Measurements from ENCODE around the gene PSMG4. TPM values are rescaled to one million over a fixed set of nuclear protein-coding genes. Genes with fewer than 3 reads are reported as not detected.

Gene PSMG4
- total and polyA plus RNA-seq, 10 of the 15 experiments (the other 5 are each of a cell fraction or from before 2014, with no cell fraction given), result 7.1 to 62.6 (median 29.8) TPM

GRCh38 chr6:3315841-3316240 lies 57.1 kb downstream of the PSMG4 start:
- no peak for DNase-seq (ENCODE audit: low read depth, low spot score)
- 32% methylated on average over 6 of the region's 8 CpGs for WGBS (ENCODE audit: insufficient coverage, insufficient replicate concordance, low lambda C conversion rate, missing lambda C conversion rate)
- Histone ChIP-seq H3K79me2 (ENCODE audit: control insufficient read depth, insufficient read depth, low read length) (no peaks in the 10 kb centered on the region), H3K27me3 (replicated peaks in 1 of 2; ENCODE audit: control insufficient read depth in 2 of 2, insufficient read depth in 2 of 2, low read length in 1 of 2) (no peaks in the 10 kb centered on the region), H3K27ac (ENCODE audit: control insufficient read depth, insufficient read depth) (no peak overlapping the region), H3K4me3 (no peak overlapping the region), H3K4me1 (ENCODE audit: control insufficient read depth, insufficient read depth, low read length) (peaks cover 9% of the 10 kb centered on the region), H3K36me3 (ENCODE audit: control insufficient read depth in 2 of 2, insufficient read depth in 2 of 2, low read length in 1 of 2) (no peaks in the 10 kb centered on the region), H3K9me3 (replicated peaks; ENCODE audit: control insufficient read depth, insufficient read depth, low read length) (no peaks in the 10 kb centered on the region), H2AFZ (ENCODE audit: control insufficient read depth, low read depth, low read length) (no peak overlapping the region), H4K20me1 (ENCODE audit: control insufficient read depth, insufficient read depth) (no peaks in the 10 kb centered on the region), H3K9ac (ENCODE audit: control insufficient read depth, insufficient read depth, low read length) (no peak overlapping the region), H3K4me2 (ENCODE audit: control insufficient read depth, insufficient read depth) (no peak overlapping the region)
- intact Hi-C loops (cut with micrococcal nuclease; ENCODE audit: unreplicated experiment) (no loop called here), in situ Hi-C loops (cut with MboI) (no loop called here)
- CTCF ChIA-PET, result interaction anchor here (2.0 kb wide), 1 partner anchor 66 kb away, joined by 4 read pairs; no protein-coding TSS in a partner anchor
- SMC1A ChIA-PET (ENCODE audit: uncharacterized antibody, unreplicated experiment), result no interaction called here
- POLR2A ChIA-PET, result no interaction called here
- FAIRE-seq, result no peak
- no peak for ATAC-seq
- RAD21 ChIA-PET (ENCODE audit: unreplicated experiment), result no interaction called here
- no TSS peak for BruUV-seq (replicated peaks)
- no peak for TF ChIP-seq ELK1 (IDR thresholded peaks at IDR 0.05; ENCODE audit: low read depth, low read length)
- no peak for TF ChIP-seq RB1 (IDR thresholded peaks at IDR 0.05; ENCODE audit: borderline replicate concordance)
- TF ChIP-seq TARDBP (IDR thresholded peaks at IDR 0.05; ENCODE audit: borderline replicate concordance), result no peak
- TF ChIP-seq MTA3 (IDR thresholded peaks at IDR 0.05; ENCODE audit: borderline replicate concordance, low read length), result no peak
- no peak for TF ChIP-seq CBX3 (IDR thresholded peaks at IDR 0.05; ENCODE audit: borderline replicate concordance, low read depth)
- TF ChIP-seq CHD4 (IDR thresholded peaks at IDR 0.05), result no peak
- no peak for TF ChIP-seq BACH1 (IDR thresholded peaks at IDR 0.05; ENCODE audit: borderline replicate concordance)
- no peak for TF ChIP-seq SUPT20H (IDR thresholded peaks at IDR 0.05; ENCODE audit: borderline replicate concordance, control insufficient read depth, low read depth, low read length)
- no peak for TF ChIP-seq SUZ12 (IDR thresholded peaks at IDR 0.05; ENCODE audit: unreplicated experiment)
- no peak for TF ChIP-seq ZBED1 (IDR thresholded peaks at IDR 0.05; ENCODE audit: borderline replicate concordance)
- TF ChIP-seq ZNF24 (IDR thresholded peaks at IDR 0.05), result no peak

Data from GM12878 (cell line).